HCT116 (cell line): ENCODE measurements around the gene OR13A1. TPM values are rescaled to one million over a fixed set of nuclear protein-coding genes. Genes with fewer than 3 reads are reported as not detected.
"Not testable (repeated sequence)": the region's sequence is repeated elsewhere in the genome, so short reads cannot be mapped to it uniquely, and the experiment has no call there.

Experiments
- ATAC-seq: fragments of 200-7000 bp; cut with Tn5 transposase; 2 replicates; pipeline ENCODE4 v1.9.1; 2020; ENCODE audit warnings: mild to moderate bottlenecking, moderate library complexity
- BruUV-seq: library from RNA; stranded (reverse); fragments of 400-500 nt; replicated peaks from 2 replicates; lab custom pipeline; 2021; lab: Mats Ljungman, UMichigan
- CTCF ChIA-PET: fragments of 300-600 bp; sonication (Branson Sonifier 250); formaldehyde crosslinking; loops from one replicate; lab custom pipeline; 2021; ENCODE audit warnings: antibody characterized with exemption; lab: Charles Lee
- POLR2A ChIA-PET: fragments of 300-600, 350-600 bp; sonication (Branson Sonifier 250); formaldehyde crosslinking; loops from one replicate; lab custom pipeline; 2021; ENCODE audit warnings: antibody characterized with exemption; lab: Charles Lee
- RAD21 ChIA-PET, 2 experiments: fragments of 300-600 bp; sonication (Branson Sonifier 250); formaldehyde crosslinking; loops; one replicate each; lab custom pipeline; 2023; ENCODE audit warnings: low total read pairs in 2 of 2; ENCODE audit not compliant: uncharacterized antibody in 2 of 2, unreplicated experiment in 2 of 2, low non-redundant PET in 1 of 2; lab: Charles Lee
- DNase-seq: peaks from one replicate; pipeline ENCODE4 v3.0.0-alpha.2; 2010; ENCODE audit warnings: low read depth, low spot score
- H2AFZ ChIP-seq: fragments of 200-600 bp; shearing (Covaris generic), sonication (generic); 2 replicates; pipeline ENCODE4 v1.6.1; 2017; ENCODE audit warnings: low read depth, mixed run types, mixed read lengths, antibody characterized with exemption, low read length; ENCODE audit not compliant: poor library complexity, severe bottlenecking
- H3K27ac ChIP-seq: 2 replicates; pipeline ENCODE4 v1.5.1; 2012; ENCODE audit warnings: low read depth, low read length
- H3K27me3 ChIP-seq: fragments of 200-600 bp; sonication (generic); 2 replicates; pipeline ENCODE4 v1.6.1; 2016; ENCODE audit warnings: mixed run types, low read length, mixed read lengths; ENCODE audit not compliant: insufficient read depth
- H3K36me3 ChIP-seq, 2 experiments: fragments of 200-500 bp in 1 of 2; fragments of 200-600 bp in 1 of 2; sonication (Bioruptor generic) in 1 of 2; sonication (generic) in 1 of 2; 2 replicates each; pipeline versions ENCODE4 v1.5.1 to v1.6.1; 2014 to 2016; ENCODE audit warnings: low read length in 2 of 2, inconsistent platforms in 1 of 2, mixed read lengths in 1 of 2, mixed run types in 1 of 2; ENCODE audit not compliant: insufficient read depth in 2 of 2, control insufficient read depth in 1 of 2
- H3K4me1 ChIP-seq, 2 experiments: fragments of 200-600 bp in 1 of 2; sonication (generic) in 1 of 2; 2 replicates each; pipeline versions ENCODE4 v1.5.1 to v1.6.1; 2012 to 2017; ENCODE audit warnings: low read length in 2 of 2, inconsistent platforms in 1 of 2, mild to moderate bottlenecking in 1 of 2, mixed read lengths in 1 of 2, mixed run types in 1 of 2, moderate library complexity in 1 of 2; ENCODE audit not compliant: insufficient read depth in 2 of 2, control insufficient read depth in 1 of 2
- H3K4me2 ChIP-seq: fragments of 200-600 bp; sonication (generic); 2 replicates; pipeline ENCODE4 v1.6.1; 2017; ENCODE audit warnings: mixed run types, low read length, mixed read lengths
- H3K4me3 ChIP-seq, 2 experiments: fragments of 200-600 bp in 1 of 2; sonication (generic) in 1 of 2; replicated peaks in 1 of 2; 2 replicates each; pipeline ENCODE4 v1.5.1; 2011 to 2016; ENCODE audit warnings: low read length in 2 of 2, control low read depth in 1 of 2, low read depth in 1 of 2, mild to moderate bottlenecking in 1 of 2, mixed read lengths in 1 of 2, mixed run types in 1 of 2
- H3K79me2 ChIP-seq: fragments of 200-600 bp; sonication (generic); 2 replicates; pipeline ENCODE4 v1.6.1; 2017; ENCODE audit warnings: mild to moderate bottlenecking, mixed run types, low read length, moderate library complexity, mixed read lengths; ENCODE audit not compliant: insufficient read depth
- H3K9ac ChIP-seq: fragments of 200-600 bp; sonication (generic); 2 replicates; pipeline ENCODE4 v1.6.1; 2016; ENCODE audit warnings: low read length, mixed read lengths
- H3K9me2 ChIP-seq: fragments of 200-600 bp; sonication (generic), shearing (Covaris generic); 2 replicates; pipeline ENCODE4 v1.6.1; 2017; ENCODE audit warnings: mixed run types, mild to moderate bottlenecking, moderate library complexity; ENCODE audit not compliant: insufficient read depth
- H3K9me3 ChIP-seq, 2 experiments: fragments of 200-500 bp in 1 of 2; fragments of 200-600 bp in 1 of 2; sonication (Bioruptor generic) in 1 of 2; sonication (generic) in 1 of 2; 2 replicates each; pipeline ENCODE4 v1.6.1; 2014 to 2017; ENCODE audit warnings: low read length in 2 of 2, mixed read lengths in 2 of 2, inconsistent platforms in 1 of 2, low read depth in 1 of 2, mild to moderate bottlenecking in 1 of 2, mixed run types in 1 of 2, moderate library complexity in 1 of 2; ENCODE audit not compliant: control insufficient read depth in 1 of 2, insufficient read depth in 1 of 2
- H4K20me1 ChIP-seq: fragments of 200-600 bp; sonication (generic), shearing (Covaris generic); 2 replicates; pipeline ENCODE4 v1.6.1; 2017; ENCODE audit warnings: mixed run types, mild to moderate bottlenecking, moderate library complexity; ENCODE audit not compliant: insufficient read depth
- ATF3 ChIP-seq: IDR thresholded peaks from 2 replicates; pipeline ENCODE4 v1.6.1; 2012
- CBX3 ChIP-seq: IDR thresholded peaks from 2 replicates; pipeline ENCODE4 v1.6.1; 2012; ENCODE audit warnings: low read depth
- CEBPB ChIP-seq: IDR thresholded peaks from 2 replicates; pipeline ENCODE4 v1.6.1; 2012; ENCODE audit warnings: low read depth
- EZH2 ChIP-seq: fragments of 200-600 bp; sonication (generic); IDR thresholded peaks from 2 replicates; pipeline ENCODE4 v1.6.1; 2017; ENCODE audit warnings: antibody characterized with exemption, mixed run types
- JUND ChIP-seq: IDR thresholded peaks from 2 replicates; pipeline ENCODE4 v1.6.1; 2012
- POLR2A ChIP-seq: IDR thresholded peaks from 2 replicates; pipeline ENCODE4 v1.7.0; 2011; ENCODE audit warnings: borderline replicate concordance; ENCODE audit not compliant: insufficient read depth, insufficient read length; ENCODE audit errors: extremely low read depth
- POLR2AphosphoS5 ChIP-seq: IDR thresholded peaks from 2 replicates; pipeline ENCODE4 v1.6.1; 2011; ENCODE audit warnings: mild to moderate bottlenecking, low read depth, low read length, moderate library complexity
- RAD21 ChIP-seq: IDR thresholded peaks from 2 replicates; pipeline ENCODE4 v1.6.1; 2012; ENCODE audit warnings: low read depth, mild to moderate bottlenecking
- SIN3A ChIP-seq: IDR thresholded peaks from 2 replicates; pipeline ENCODE4 v1.6.1; 2012; ENCODE audit warnings: low read depth
- SP1 ChIP-seq: IDR thresholded peaks from 2 replicates; pipeline ENCODE4 v1.6.1; 2012; ENCODE audit warnings: low read depth
- YY1 ChIP-seq: IDR thresholded peaks from 2 replicates; pipeline ENCODE4 v1.6.1; 2011; ENCODE audit warnings: low read length, low read depth, moderate library complexity, mild to moderate bottlenecking; ENCODE audit not compliant: insufficient replicate concordance; ENCODE audit errors: extremely low read depth
- ZFX ChIP-seq: fragments of 450-650 bp; IDR thresholded peaks from 2 replicates; pipeline ENCODE4 v1.6.1; 2017
- ZNF274 ChIP-seq: fragments of 200-500 bp; sonication (Bioruptor generic); IDR thresholded peaks from 2 replicates; pipeline ENCODE4 v1.6.1; 2014; ENCODE audit warnings: mild to moderate bottlenecking, low read depth, low read length, inconsistent platforms
- intact Hi-C: fragments of 100-400 bp; cut with micrococcal nuclease; formaldehyde crosslinking; loops from 2 replicates; pipeline ENCODE4 v1.10.0; 2022
- total RNA-seq: library from RNA; stranded (reverse); gene quantifications from one replicate; pipeline ENCODE4 v1.2.1, GENCODE V29; 2021; ENCODE audit not compliant: unreplicated experiment
- TF ChIP-seq, protein P1 (sequence below): IDR thresholded peaks from 2 replicates; pipeline ENCODE4 v1.6.1; 2012; ENCODE audit warnings: low read depth
- TF ChIP-seq, protein P2 (sequence below): IDR thresholded peaks from 2 replicates; pipeline ENCODE4 v1.6.1; 2011; ENCODE audit warnings: mild to moderate bottlenecking, low read length, moderate library complexity; ENCODE audit not compliant: insufficient replicate concordance; ENCODE audit errors: extremely low read depth
- TF ChIP-seq, protein P3 (sequence below): IDR thresholded peaks from 2 replicates; pipeline ENCODE4 v1.6.1; 2012

The OR13A1 gene
- total RNA-seq, 1 experiment from 2014 or later: not detected

GRCh38 chr10:45278860-45279498 lies 36.4 kb downstream of the OR13A1 start:
- no peak for ATAC-seq
- POLR2A ChIA-PET: no interaction called here

DNA sequence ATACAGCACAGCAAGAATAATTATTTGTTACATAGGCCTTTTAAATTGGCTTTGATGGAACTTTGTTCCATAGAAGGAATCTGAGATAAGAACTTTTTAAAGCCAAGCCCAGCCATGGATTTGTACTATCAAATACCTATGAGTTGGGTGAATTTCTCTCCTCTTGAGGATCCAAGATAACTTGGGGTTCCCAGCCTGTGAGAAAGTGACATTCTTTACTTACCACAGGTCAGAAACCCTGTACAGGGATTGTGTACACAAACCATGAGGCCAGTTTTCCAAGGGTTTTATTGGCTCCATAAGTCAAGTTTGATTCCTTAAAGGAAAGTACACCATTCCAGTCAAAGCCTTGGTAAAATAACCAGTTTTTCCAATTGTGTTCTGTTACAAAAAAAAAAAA lies 39.3 kb downstream of the OR13A1 start:
- not testable (repeated sequence) for BruUV-seq

More at GRCh38 chr10:45278860-45279498, 36.4 kb downstream of the OR13A1 start:
- DNase-seq: no peak
- CTCF ChIA-PET: no interaction called here
- Histone ChIP-seq H3K27me3 (peaks cover 24% of the 10 kb centered on the region), H3K4me1 (no peaks in the 10 kb centered on the region), H2AFZ (no peak overlapping the region), H4K20me1 (no peaks in the 10 kb centered on the region), H3K27ac (no peak overlapping the region), H3K9me3 (no peaks in the 10 kb centered on the region), H3K9ac (no peak overlapping the region), H3K4me3 (no peak overlapping the region), H3K36me3 (no peaks in the 10 kb centered on the region; a peak in 1 of 4 replicates), H3K79me2 (no peaks in the 10 kb centered on the region), H3K9me2 (no peaks in the 10 kb centered on the region), H3K4me2 (no peak overlapping the region)
- intact Hi-C loops: no loop called here
- RAD21 ChIA-PET: no interaction called here
- no TSS peak for BruUV-seq
- no peak for TF ChIP-seq ATF3
- TF ChIP-seq, protein P1, sequence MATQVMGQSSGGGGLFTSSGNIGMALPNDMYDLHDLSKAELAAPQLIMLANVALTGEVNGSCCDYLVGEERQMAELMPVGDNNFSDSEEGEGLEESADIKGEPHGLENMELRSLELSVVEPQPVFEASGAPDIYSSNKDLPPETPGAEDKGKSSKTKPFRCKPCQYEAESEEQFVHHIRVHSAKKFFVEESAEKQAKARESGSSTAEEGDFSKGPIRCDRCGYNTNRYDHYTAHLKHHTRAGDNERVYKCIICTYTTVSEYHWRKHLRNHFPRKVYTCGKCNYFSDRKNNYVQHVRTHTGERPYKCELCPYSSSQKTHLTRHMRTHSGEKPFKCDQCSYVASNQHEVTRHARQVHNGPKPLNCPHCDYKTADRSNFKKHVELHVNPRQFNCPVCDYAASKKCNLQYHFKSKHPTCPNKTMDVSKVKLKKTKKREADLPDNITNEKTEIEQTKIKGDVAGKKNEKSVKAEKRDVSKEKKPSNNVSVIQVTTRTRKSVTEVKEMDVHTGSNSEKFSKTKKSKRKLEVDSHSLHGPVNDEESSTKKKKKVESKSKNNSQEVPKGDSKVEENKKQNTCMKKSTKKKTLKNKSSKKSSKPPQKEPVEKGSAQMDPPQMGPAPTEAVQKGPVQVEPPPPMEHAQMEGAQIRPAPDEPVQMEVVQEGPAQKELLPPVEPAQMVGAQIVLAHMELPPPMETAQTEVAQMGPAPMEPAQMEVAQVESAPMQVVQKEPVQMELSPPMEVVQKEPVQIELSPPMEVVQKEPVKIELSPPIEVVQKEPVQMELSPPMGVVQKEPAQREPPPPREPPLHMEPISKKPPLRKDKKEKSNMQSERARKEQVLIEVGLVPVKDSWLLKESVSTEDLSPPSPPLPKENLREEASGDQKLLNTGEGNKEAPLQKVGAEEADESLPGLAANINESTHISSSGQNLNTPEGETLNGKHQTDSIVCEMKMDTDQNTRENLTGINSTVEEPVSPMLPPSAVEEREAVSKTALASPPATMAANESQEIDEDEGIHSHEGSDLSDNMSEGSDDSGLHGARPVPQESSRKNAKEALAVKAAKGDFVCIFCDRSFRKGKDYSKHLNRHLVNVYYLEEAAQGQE: no peak
- TF ChIP-seq RAD21: no peak
- no peak for TF ChIP-seq CBX3
- TF ChIP-seq YY1: no peak
- TF ChIP-seq POLR2A: no peak
- TF ChIP-seq SP1: no peak
- no peak for TF ChIP-seq ZNF274
- no peak for TF ChIP-seq EZH2
- no peak for TF ChIP-seq ZFX
- TF ChIP-seq, protein P2, sequence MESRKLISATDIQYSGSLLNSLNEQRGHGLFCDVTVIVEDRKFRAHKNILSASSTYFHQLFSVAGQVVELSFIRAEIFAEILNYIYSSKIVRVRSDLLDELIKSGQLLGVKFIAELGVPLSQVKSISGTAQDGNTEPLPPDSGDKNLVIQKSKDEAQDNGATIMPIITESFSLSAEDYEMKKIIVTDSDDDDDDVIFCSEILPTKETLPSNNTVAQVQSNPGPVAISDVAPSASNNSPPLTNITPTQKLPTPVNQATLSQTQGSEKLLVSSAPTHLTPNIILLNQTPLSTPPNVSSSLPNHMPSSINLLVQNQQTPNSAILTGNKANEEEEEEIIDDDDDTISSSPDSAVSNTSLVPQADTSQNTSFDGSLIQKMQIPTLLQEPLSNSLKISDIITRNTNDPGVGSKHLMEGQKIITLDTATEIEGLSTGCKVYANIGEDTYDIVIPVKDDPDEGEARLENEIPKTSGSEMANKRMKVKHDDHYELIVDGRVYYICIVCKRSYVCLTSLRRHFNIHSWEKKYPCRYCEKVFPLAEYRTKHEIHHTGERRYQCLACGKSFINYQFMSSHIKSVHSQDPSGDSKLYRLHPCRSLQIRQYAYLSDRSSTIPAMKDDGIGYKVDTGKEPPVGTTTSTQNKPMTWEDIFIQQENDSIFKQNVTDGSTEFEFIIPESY: no peak
- no peak for TF ChIP-seq SIN3A
- no peak for TF ChIP-seq JUND
- no peak for TF ChIP-seq CEBPB
- TF ChIP-seq POLR2AphosphoS5: no peak
- TF ChIP-seq, protein P3, sequence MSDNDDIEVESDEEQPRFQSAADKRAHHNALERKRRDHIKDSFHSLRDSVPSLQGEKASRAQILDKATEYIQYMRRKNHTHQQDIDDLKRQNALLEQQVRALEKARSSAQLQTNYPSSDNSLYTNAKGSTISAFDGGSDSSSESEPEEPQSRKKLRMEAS: no peak
- TF ChIP-seq, all 23 proteins: peak for 0

More for the DNA sequence above, 39.3 kb downstream of the OR13A1 start:
- POLR2A ChIA-PET, H3K9me2 ChIP-seq, H3K4me1 ChIP-seq, DNase-seq, H3K9me3 ChIP-seq, ATAC-seq, intact Hi-C loops, H3K27ac ChIP-seq, H3K36me3 ChIP-seq, CTCF ChIA-PET, H3K79me2 ChIP-seq, H3K4me3 ChIP-seq, H4K20me1 ChIP-seq, RAD21 ChIA-PET, H3K4me2 ChIP-seq, H3K9ac ChIP-seq, H2AFZ ChIP-seq: not testable (repeated sequence)
- peaks cover 12% of the 10 kb centered on the region for H3K27me3 ChIP-seq
